Tibial nerve (tissue), 4 donors: ENCODE measurements around the gene SCUBE3. TPM values are rescaled to one million over a fixed set of nuclear protein-coding genes. Genes with fewer than 3 reads are reported as not detected.

ENCODE experiments used
- DNase-seq, 2 donors: peaks; one replicate each; pipeline ENCODE4 v3.0.0-alpha.2; 2019; ENCODE audit warnings: low spot score in 2 of 2
- H3K27ac ChIP-seq, 4 donors: fragments of 200-600 bp; sonication (generic) in 3 of 4; one replicate each; pipeline ENCODE4 v1.5.1; 2017 to 2019; ENCODE audit warnings: mild to moderate bottlenecking in 1 of 4
- H3K27me3 ChIP-seq, 2 donors: fragments of 200-600 bp; sonication (generic) in 1 of 2; one replicate each; pipeline versions ENCODE4 v1.5.1 to v1.6.0; 2017 to 2019
- H3K36me3 ChIP-seq, 3 donors: fragments of 200-600 bp; sonication (generic); one replicate each; pipeline ENCODE4 v1.5.1; 2018 to 2019
- H3K4me1 ChIP-seq, 4 donors: fragments of 200-600 bp; sonication (generic) in 3 of 4; one replicate each; pipeline ENCODE4 v1.5.1; 2017 to 2019
- H3K4me3 ChIP-seq, 4 donors: fragments of 200-600 bp; sonication (generic) in 3 of 4; one replicate each; pipeline ENCODE4 v1.5.1; 2017 to 2019; ENCODE audit warnings: mild to moderate bottlenecking in 1 of 4, moderate library complexity in 1 of 4
- H3K9me3 ChIP-seq, 4 donors: fragments of 200-600 bp; sonication (generic) in 3 of 4; one replicate each; pipeline ENCODE4 v1.5.1; 2017 to 2019
- CTCF ChIP-seq, 5 experiments: fragments of 200-600 bp in 3 of 5; fragments of 450-650 bp in 2 of 5; sonication (generic) in 3 of 5; IDR thresholded peaks; one replicate each; pipeline ENCODE4 v1.5.1; 2016 to 2019; ENCODE audit warnings: antibody characterized with exemption in 5 of 5, mild to moderate bottlenecking in 3 of 5, moderate library complexity in 2 of 5
- EP300 ChIP-seq, 2 donors: sonication (generic); formaldehyde crosslinking; IDR thresholded peaks; one replicate each; pipeline ENCODE4 v1.6.1; 2017; ENCODE audit warnings: antibody characterized with exemption in 2 of 2, mild to moderate bottlenecking in 1 of 2
- POLR2A ChIP-seq, 2 donors: fragments of 450-650 bp; IDR thresholded peaks; one replicate each; pipeline ENCODE4 v1.6.1; 2017; ENCODE audit warnings: antibody characterized with exemption in 2 of 2, mild to moderate bottlenecking in 2 of 2, moderate library complexity in 2 of 2
- WGBS, 2 donors: methylation state at CpG; one replicate each; pipeline ENCODE4 v1.1.5; 2018; 5-methylcytosine and 5-hydroxymethylcytosine counted together
- total RNA-seq, 4 donors: library from RNA; depleted of rRNA; stranded (reverse); fragments of >200 nt; gene quantifications; one replicate each; pipeline ENCODE4 v1.1.0, GENCODE V29; 2016

The SCUBE3 gene
- total RNA-seq, 4 donors from 2014 or later = 0.30 to 1.3 (median 0.50) TPM

GRCh38 chr6:35251949-35252348 lies 38.2 kb downstream of the SCUBE3 start:
- Histone ChIP-seq H3K9me3 (no peaks in the 10 kb centered on the region), H3K36me3 (no peaks in the 10 kb centered on the region), H3K27me3 (no peaks in the 10 kb centered on the region), H3K27ac (no peak overlapping the region), H3K4me3 (no peak overlapping the region), H3K4me1 (peaks cover 0 to 38% (median 6%) of the 10 kb centered on the region in 4 donors)
- WGBS, 2 donors = 97% methylated on average over 3 of the region's 3 CpGs
- DNase-seq = no peak
- TF ChIP-seq CTCF (IDR thresholded peaks at IDR 0.05) = no peak
- no peak for TF ChIP-seq EP300 (IDR thresholded peaks at IDR 0.05)
- no peak for TF ChIP-seq POLR2A (IDR thresholded peaks at IDR 0.05)

- Histone ChIP-seq H3K9me3 (no peaks in the 10 kb centered on the region), H3K27me3 (no peaks in the 10 kb centered on the region), H3K27ac (no peak overlapping the region), H3K4me3 (no peak overlapping the region), H3K4me1 (peaks cover 0 to 42% (median 10%) of the 10 kb centered on the region in 4 donors), H3K36me3 (no peaks in the 10 kb centered on the region)
- TF ChIP-seq EP300 (IDR thresholded peaks at IDR 0.05) (no peak), POLR2A (IDR thresholded peaks at IDR 0.05) (no peak), CTCF (IDR thresholded peaks at IDR 0.05) (no peak)
- 88 to 96% methylated on average over 1 of the region's 1 CpG for WGBS, 2 donors
- DNase-seq = no peak
Observed at GRCh38 chr6:35253249-35253648, 39.5 kb downstream of the SCUBE3 start.

GRCh38 chr6:35258336-35258735 lies 44.6 kb downstream of the SCUBE3 start:
- DNase-seq = no peak
- 26 to 33% methylated on average over 7 of the region's 7 CpGs for WGBS, 2 donors
- Histone ChIP-seq H3K9me3 (no peaks in the 10 kb centered on the region), H3K27me3 (no peaks in the 10 kb centered on the region), H3K4me1 (peaks cover 0 to 41% (median 11%) of the 10 kb centered on the region in 4 donors), H3K27ac (peak overlapping the region; percentile 92 to 98 (median 96)), H3K4me3 (peak overlapping the region; percentile 70 to 96 (median 87)), H3K36me3 (no peaks in the 10 kb centered on the region)
- TF ChIP-seq EP300 (IDR thresholded peaks at IDR 0.05) (no peak), POLR2A (IDR thresholded peaks at IDR 0.05) (no peak), CTCF (IDR thresholded peaks at IDR 0.05) (no peak)

GRCh38 chr6:35258858-35259193 lies 45.1 kb downstream of the SCUBE3 start:
- Histone ChIP-seq H3K4me3 (peak overlapping the region; percentile 70 to 96 (median 87)), H3K9me3 (no peaks in the 10 kb centered on the region), H3K4me1 (peaks cover 0 to 40% (median 11%) of the 10 kb centered on the region in 4 donors), H3K27ac (peak overlapping the region; percentile 92 to 98 (median 96)), H3K27me3 (no peaks in the 10 kb centered on the region), H3K36me3 (no peaks in the 10 kb centered on the region)
- WGBS, 2 donors = 0 to 2% methylated on average over 19 to 20 of the region's 20 CpGs
- no peak for TF ChIP-seq EP300 (IDR thresholded peaks at IDR 0.05)
- TF ChIP-seq POLR2A (IDR thresholded peaks at IDR 0.05) = no peak
- TF ChIP-seq CTCF (IDR thresholded peaks at IDR 0.05) = no peak
- peak in 1 of 2 donors; percentile 29 for DNase-seq

- H3K27ac ChIP-seq = peak within 1 kb of the TSS; percentile 92 to 98 (median 96)
- no peaks in the 10 kb centered on the region for H3K36me3 ChIP-seq
- H3K9me3 ChIP-seq = no peaks in the 10 kb centered on the region
- WGBS, 2 donors = 0 to 2% methylated on average over 13 to 42 of the region's 82 CpGs
- peaks cover 0 to 45% (median 11%) of the 10 kb centered on the region in 4 donors for H3K4me1 ChIP-seq
- peak within 1 kb of the TSS; percentile 70 to 96 (median 87) for H3K4me3 ChIP-seq
- TF ChIP-seq POLR2A (IDR thresholded peaks at IDR 0.05) (peak; percentile 40 to 76), CTCF (IDR thresholded peaks at IDR 0.05) (peak in 2 of 5 experiments; percentile 86 to 90), EP300 (IDR thresholded peaks at IDR 0.05) (peak; percentile 96 to 98)
- no peaks in the 10 kb centered on the region for H3K27me3 ChIP-seq
- DNase-seq = peak; percentile 96 to 99
Observed at GRCh38 chr6:35259194-35259947, 45.6 kb downstream of the SCUBE3 start, which contains the start of gene ZNF76. TSS of gene ZNF76 (plus strand) at chr6:35259735. CDS start at chr6:35281152, 21,417 bp downstream.
